GM08714 (cell line): ENCODE measurements around the gene PAX7.

ENCODE experiments used
- H3K4me3 ChIP-seq: fragments of 200-500 bp; sonication (Bioruptor generic); 2 replicates; pipeline ENCODE4 v1.5.1; 2014; ENCODE audit warnings: mild to moderate bottlenecking, low read length, inconsistent platforms
- ZNF274 ChIP-seq: IDR thresholded peaks from 2 replicates; pipeline ENCODE4 v1.6.1; 2012; ENCODE audit warnings: mild to moderate bottlenecking, low read depth, low read length

The PAX7 gene

DNA sequence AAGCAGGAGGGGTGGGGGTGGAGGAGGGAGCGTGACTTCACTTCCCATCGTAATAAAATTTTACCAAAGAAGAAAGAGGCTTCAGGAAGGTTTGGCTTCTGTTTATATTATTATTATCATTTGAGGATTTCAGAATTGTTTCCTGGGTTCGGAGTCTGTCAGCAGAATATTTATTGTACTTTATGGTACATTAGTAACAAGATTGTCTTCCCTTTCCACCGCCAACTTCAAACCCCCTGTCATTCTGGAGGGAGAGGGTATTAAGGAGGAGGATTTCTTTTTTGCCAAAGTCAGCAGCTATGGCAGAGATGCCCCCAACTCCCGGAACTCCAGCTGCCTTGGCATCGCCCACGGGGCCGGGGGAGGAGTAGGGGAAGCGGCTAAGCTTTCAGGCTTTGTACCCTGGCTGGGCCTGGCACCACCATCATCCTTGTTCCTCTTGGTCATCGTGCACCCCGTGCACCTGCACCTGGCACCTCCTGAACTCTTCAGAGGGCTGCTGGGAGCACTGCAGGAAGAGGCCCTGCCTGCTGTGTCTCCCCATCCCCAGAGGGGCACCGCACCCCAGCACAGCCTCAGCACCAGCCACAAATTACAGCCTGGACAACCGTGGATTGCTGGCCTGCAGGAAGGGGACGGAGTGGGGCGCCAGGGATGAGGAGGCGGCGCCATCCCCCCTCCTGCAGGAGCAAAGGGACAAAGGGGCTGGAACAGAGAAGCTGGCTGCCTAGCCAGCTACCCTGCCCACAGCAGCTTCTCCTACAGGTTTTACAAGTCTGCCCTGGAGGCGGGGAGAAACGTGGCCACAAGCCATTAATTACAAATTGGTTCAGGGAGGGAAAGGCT is 24.0 kb upstream of the PAX7 start:
- H3K4me3 ChIP-seq, result no peak overlapping the region
- TF ChIP-seq ZNF274, result no peak

- no peak overlapping the region for H3K4me3 ChIP-seq
- no peak for TF ChIP-seq ZNF274
Measured at GRCh38 chr1:18607289-18607760, 23.3 kb upstream of the PAX7 start.

GRCh38 chr1:18608534-18608933 is 22.1 kb upstream of the PAX7 start:
- H3K4me3 ChIP-seq, result no peak overlapping the region
- no peak for TF ChIP-seq ZNF274

GRCh38 chr1:18611311-18611710 is 19.3 kb upstream of the PAX7 start:
- H3K4me3 ChIP-seq, result no peak overlapping the region
- TF ChIP-seq ZNF274, result no peak

DNA sequence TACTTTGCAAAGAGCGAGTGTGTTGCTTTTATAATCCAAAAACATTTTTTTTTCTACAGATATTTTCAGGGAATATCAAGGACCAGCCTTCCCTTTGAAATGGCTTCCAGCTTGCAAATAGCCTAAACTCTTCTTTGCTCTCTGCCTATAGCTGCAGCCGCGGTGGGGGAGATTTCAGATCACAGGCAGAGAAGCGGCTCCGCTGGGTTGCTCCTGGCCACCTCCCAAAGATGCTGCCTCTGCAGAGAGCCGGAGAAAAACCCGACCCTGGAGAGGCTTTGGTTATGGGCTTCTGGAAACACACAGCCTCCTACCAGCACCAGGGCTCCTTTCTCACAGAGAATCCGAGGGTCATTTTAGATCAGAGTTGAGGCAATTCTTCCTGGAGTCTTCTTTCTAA is 18.6 kb upstream of the PAX7 start:
- H3K4me3 ChIP-seq, result no peak overlapping the region
- no peak for TF ChIP-seq ZNF274

DNA sequence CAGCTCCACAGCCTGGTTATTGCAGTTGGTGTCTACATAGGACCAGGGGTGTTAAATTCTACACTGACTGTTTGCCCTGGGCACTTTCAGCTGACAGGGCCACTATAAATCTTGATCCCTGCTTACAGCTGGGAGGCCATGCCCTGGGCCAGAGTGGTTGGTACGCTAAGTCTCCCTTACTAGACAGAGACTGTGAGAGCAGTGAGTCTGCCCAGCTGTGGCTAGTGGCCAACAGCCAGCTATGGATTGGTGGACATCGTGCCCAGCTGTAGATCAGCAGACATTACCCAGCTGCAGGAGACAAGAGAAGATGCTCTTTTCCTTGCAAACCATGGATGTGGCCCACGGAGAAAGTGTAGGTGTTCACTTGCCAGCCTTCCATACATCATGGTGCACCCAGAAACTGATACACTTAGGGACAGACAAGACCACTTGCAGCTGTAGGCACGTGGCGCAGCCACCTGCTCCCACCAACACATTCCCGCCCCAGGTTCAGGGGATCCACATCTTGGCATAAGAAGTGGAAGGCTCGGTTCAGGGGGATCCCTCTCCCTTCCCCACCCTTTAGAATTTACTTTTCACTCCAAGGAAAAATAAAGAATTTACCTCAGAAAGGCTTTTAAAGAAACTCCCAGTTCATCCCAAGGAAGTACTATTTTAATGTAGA is 16.4 kb upstream of the PAX7 start:
- TF ChIP-seq ZNF274, result no peak
- H3K4me3 ChIP-seq, result no peak overlapping the region

- no peak overlapping the region for H3K4me3 ChIP-seq
- TF ChIP-seq ZNF274, result no peak
Measured at GRCh38 chr1:18618546-18619466, 11.8 kb upstream of the PAX7 start.

DNA sequence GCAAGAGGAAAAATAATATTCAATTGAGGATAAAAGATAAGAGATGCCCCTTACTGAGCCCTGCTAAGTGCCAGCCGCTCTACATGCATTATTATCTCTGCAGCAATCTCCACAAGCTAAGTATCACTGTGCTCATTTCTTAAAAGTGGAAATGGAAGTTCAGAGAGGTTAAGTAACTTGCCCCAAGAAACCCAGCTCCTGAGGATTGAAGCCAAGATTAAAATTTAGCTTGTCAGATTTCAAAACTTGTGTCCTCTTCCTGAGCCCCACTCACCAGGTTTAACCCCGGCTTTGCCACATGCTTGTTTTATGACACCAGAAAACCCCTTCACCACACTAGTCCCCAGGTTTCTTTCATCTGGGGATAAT is 11.2 kb upstream of the PAX7 start:
- no peak for TF ChIP-seq ZNF274
- H3K4me3 ChIP-seq, result no peak overlapping the region

- no peak overlapping the region for H3K4me3 ChIP-seq
- no peak for TF ChIP-seq ZNF274
Measured at GRCh38 chr1:18628511-18628910, 2.1 kb upstream of the PAX7 start.

DNA sequence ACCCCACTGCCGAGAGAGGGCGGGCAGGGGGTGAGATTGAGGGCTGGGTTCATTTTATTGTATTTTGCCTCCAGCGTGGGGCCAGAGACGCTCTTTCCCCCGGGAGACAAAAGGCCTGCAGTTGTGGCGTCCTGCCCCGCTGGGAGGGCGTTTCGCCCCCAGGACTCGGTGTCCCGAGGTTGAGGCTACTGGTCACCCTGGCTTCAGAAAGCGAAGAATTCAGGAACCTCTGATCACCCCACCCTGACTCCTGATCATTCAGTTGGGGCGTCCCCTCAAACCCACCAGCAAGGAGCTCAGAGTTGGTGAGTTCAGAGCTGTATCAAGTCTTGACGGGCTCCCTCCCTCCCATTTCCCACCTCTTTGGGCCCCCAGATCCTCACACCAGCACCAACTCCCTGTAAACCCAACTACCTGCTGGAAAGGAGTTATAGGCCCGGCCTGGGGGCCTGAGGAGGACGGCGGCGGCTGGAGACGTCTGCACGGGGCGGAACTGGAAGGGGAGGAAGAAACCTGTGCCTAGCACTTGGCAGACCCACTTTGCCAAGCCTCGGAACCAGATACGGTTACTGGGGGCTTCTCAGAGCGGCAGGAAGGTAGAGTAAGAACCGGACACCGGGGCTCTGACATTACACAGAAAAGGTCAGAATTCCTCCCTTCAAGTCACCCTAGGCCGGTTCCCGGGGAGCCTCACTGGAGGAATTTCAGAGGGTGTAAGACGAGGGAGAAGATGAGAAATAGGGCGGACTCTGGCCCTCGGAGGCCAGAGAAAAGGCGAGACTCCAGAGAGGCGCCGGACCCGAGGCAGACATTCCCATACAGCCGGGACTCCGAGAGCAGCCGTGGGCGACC is 761 bp upstream of the PAX7 start:
- no peak overlapping the region for H3K4me3 ChIP-seq
- TF ChIP-seq ZNF274, result no peak

GRCh38 chr1:18631496-18632217 is 1.0 kb downstream of the PAX7 start:
- no peak for TF ChIP-seq ZNF274
- H3K4me3 ChIP-seq, result no peak overlapping the region

- TF ChIP-seq ZNF274, result no peak
- no peak overlapping the region for H3K4me3 ChIP-seq
Measured at GRCh38 chr1:18632218-18632588, 1.6 kb downstream of the PAX7 start.

DNA sequence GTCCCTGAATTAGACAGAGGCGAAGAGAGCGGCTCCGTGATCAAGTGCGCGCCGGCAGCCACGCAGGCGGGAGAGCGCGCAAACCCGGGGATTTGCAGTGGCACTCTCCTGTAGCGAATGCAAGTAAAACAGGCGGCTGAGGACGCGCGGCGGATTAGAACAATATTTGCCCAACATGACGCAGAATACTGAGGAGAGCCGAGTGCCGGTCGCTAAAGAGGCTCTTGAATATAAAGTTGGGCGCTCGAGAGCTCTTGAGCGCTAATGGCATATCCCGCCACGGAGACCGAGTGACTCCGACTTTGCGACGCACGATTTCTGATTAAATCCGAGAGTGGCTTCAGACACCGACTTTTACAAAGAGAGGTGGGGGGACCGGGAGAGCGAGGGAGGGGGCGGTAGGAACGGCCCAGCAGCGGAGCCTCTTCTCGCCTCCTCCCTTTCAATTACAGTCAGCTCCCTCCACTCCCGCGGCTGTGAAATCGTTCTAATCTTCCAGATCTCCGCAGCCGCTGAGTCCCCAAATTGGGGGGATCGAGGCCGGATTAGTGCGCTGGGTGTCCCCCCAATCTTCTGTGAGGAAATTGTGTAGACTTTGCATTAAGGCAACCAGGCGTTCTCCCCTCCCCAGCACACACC is 2.3 kb downstream of the PAX7 start:
- H3K4me3 ChIP-seq, result no peak overlapping the region
- TF ChIP-seq ZNF274, result no peak
